ENCODE results near the gene NUS1.
"Not testable (repeated sequence)": the region's sequence is repeated elsewhere in the genome, so short reads cannot be mapped to it uniquely, and the experiment has no call there.

NUS1 gene

GRCh38 chr6:117655380-117655779, 19.9 kb upstream of the NUS1 start:
- no peak for DNase-seq (ENCODE audit: low spot score)
- no peak for TF ChIP-seq CTCF (IDR thresholded peaks at IDR 0.05; ENCODE audit: borderline replicate concordance, control extremely low read depth, extremely low read depth, insufficient read depth, missing control alignments)
- in situ Hi-C loops (cut with MboI; ENCODE audit: low sequenced_read_pairs, unreplicated experiment): no loop called here

GRCh38 chr6:117666881-117667280, 8.4 kb upstream of the NUS1 start:
- DNase-seq (ENCODE audit: low spot score): no peak
- no peak for TF ChIP-seq CTCF (IDR thresholded peaks at IDR 0.05; ENCODE audit: borderline replicate concordance, control extremely low read depth, extremely low read depth, insufficient read depth, missing control alignments)
- in situ Hi-C loops (cut with MboI; ENCODE audit: low sequenced_read_pairs, unreplicated experiment): no loop called here

GRCh38 chr6:117668736-117669135, 6.5 kb upstream of the NUS1 start:
- DNase-seq (ENCODE audit: low spot score): no peak
- TF ChIP-seq CTCF (IDR thresholded peaks at IDR 0.05; ENCODE audit: borderline replicate concordance, control extremely low read depth, extremely low read depth, insufficient read depth, missing control alignments): no peak
- in situ Hi-C loops (cut with MboI; ENCODE audit: low sequenced_read_pairs, unreplicated experiment): no loop called here

GRCh38 chr6:117674503-117674902, 766 bp upstream of the NUS1 start:
- no peak for TF ChIP-seq CTCF (IDR thresholded peaks at IDR 0.05; ENCODE audit: borderline replicate concordance, control extremely low read depth, extremely low read depth, insufficient read depth, missing control alignments)
- in situ Hi-C loops (cut with MboI; ENCODE audit: low sequenced_read_pairs, unreplicated experiment): no loop called here
- no peak for DNase-seq (ENCODE audit: low spot score)

GRCh38 chr6:117675658-117676301, 511 bp downstream of the NUS1 start:
- DNase-seq (ENCODE audit: low spot score); in situ Hi-C loops (cut with MboI; ENCODE audit: low sequenced_read_pairs, unreplicated experiment): not testable (repeated sequence)

- no peak for TF ChIP-seq CTCF (IDR thresholded peaks at IDR 0.05; ENCODE audit: borderline replicate concordance, control extremely low read depth, extremely low read depth, insufficient read depth, missing control alignments)
- in situ Hi-C loops (cut with MboI; ENCODE audit: low sequenced_read_pairs, unreplicated experiment): no loop called here
- DNase-seq (ENCODE audit: low spot score): no peak
Observed at GRCh38 chr6:117676577-117677218, 1.4 kb downstream of the NUS1 start.

GRCh38 chr6:117677553-117678141, 2.4 kb downstream of the NUS1 start:
- TF ChIP-seq CTCF (IDR thresholded peaks at IDR 0.05; ENCODE audit: borderline replicate concordance, control extremely low read depth, extremely low read depth, insufficient read depth, missing control alignments): no peak
- in situ Hi-C loops (cut with MboI; ENCODE audit: low sequenced_read_pairs, unreplicated experiment): no loop called here
- DNase-seq (ENCODE audit: low spot score): no peak

All from GM13976 (cell line).